HepG2 (cell line): ENCODE measurements around the gene FAM171A2. TPM values are rescaled to one million over a fixed set of nuclear protein-coding genes. Genes with fewer than 3 reads are reported as not detected.

Source experiments
- CENPT ChIP-seq: sonication (generic); formaldehyde crosslinking; IDR thresholded peaks from 2 replicates; pipeline ENCODE4 v1.8.0; 2022; ENCODE audit warnings: low read depth, mild to moderate bottlenecking, moderate library complexity, missing genetic modification reagents
- CHCHD3 ChIP-seq: sonication (generic); formaldehyde crosslinking; IDR thresholded peaks from 2 replicates; pipeline ENCODE4 v1.8.0; 2022; ENCODE audit warnings: mild to moderate bottlenecking, missing genetic modification reagents, moderate library complexity
- EED ChIP-seq: sonication (generic); formaldehyde crosslinking; IDR thresholded peaks from 2 replicates; pipeline ENCODE4 v1.5.0; 2020; ENCODE audit warnings: mild to moderate bottlenecking, missing genetic modification reagents
- FOXC1 ChIP-seq: sonication (generic); formaldehyde crosslinking; IDR thresholded peaks from 2 replicates; pipeline ENCODE4 v1.8.0; 2022; ENCODE audit warnings: mild to moderate bottlenecking, missing genetic modification reagents, borderline replicate concordance
- HIVEP1 ChIP-seq: sonication (generic); formaldehyde crosslinking; IDR thresholded peaks from 2 replicates; pipeline ENCODE4 v1.4.0; 2020; ENCODE audit warnings: mild to moderate bottlenecking, missing genetic modification reagents
- NFE2L1 ChIP-seq: sonication (generic); formaldehyde crosslinking; IDR thresholded peaks from 2 replicates; pipeline ENCODE4 v1.4.0; 2020; ENCODE audit warnings: missing genetic modification reagents, mild to moderate bottlenecking, borderline replicate concordance
- NONO ChIP-seq, 2 experiments: fragments of 450-650 bp in 1 of 2; sonication (generic) in 1 of 2; formaldehyde crosslinking in 1 of 2; IDR thresholded peaks in 1 of 2; conservative IDR thresholded peaks in 1 of 2; 2 replicates each; pipeline versions ENCODE4 v1.6.1 to v1.8.0; 2017 to 2022; ENCODE audit warnings: mild to moderate bottlenecking in 1 of 2, missing genetic modification reagents in 1 of 2, moderate library complexity in 1 of 2
- POGZ ChIP-seq: sonication (generic); formaldehyde crosslinking; IDR thresholded peaks from 2 replicates; pipeline ENCODE4 v1.4.0; 2020; ENCODE audit warnings: mild to moderate bottlenecking, missing genetic modification reagents
- SALL1 ChIP-seq: sonication (generic); formaldehyde crosslinking; IDR thresholded peaks from 2 replicates; pipeline ENCODE4 v1.8.0; 2022; ENCODE audit warnings: mild to moderate bottlenecking, missing genetic modification reagents
- SIN3A ChIP-seq: IDR thresholded peaks from 2 replicates; pipeline ENCODE4 v1.6.1; 2011; ENCODE audit warnings: low read depth, mild to moderate bottlenecking, control low read depth, low read length, borderline replicate concordance
- SKIL ChIP-seq: sonication (generic); formaldehyde crosslinking; IDR thresholded peaks from 2 replicates; pipeline ENCODE4 v1.8.0; 2022; ENCODE audit warnings: missing genetic modification reagents, mild to moderate bottlenecking, moderate library complexity, borderline replicate concordance
- SMARCE1 ChIP-seq: fragments of 450-650 bp; IDR thresholded peaks from 2 replicates; pipeline ENCODE4 v1.6.1; 2017; ENCODE audit warnings: borderline replicate concordance
- SOX6 ChIP-seq, 2 experiments: fragments of 450-650 bp in 1 of 2; sonication (generic) in 1 of 2; formaldehyde crosslinking in 1 of 2; IDR thresholded peaks; 2 replicates each; pipeline versions ENCODE4 v1.4.0 to v1.6.1; 2017 to 2020; ENCODE audit warnings: antibody characterized with exemption in 1 of 2, mild to moderate bottlenecking in 1 of 2, missing genetic modification reagents in 1 of 2
- TFDP2 ChIP-seq: sonication (generic); formaldehyde crosslinking; IDR thresholded peaks from 2 replicates; pipeline ENCODE4 v1.4.0; 2020; ENCODE audit warnings: missing genetic modification reagents
- XRCC5 ChIP-seq: fragments of 200-400 bp; formaldehyde crosslinking; optimal IDR thresholded peaks from 2 replicates; pipeline ENCODE3; 2017; ENCODE audit warnings: mild to moderate bottlenecking, low read length
- YEATS4 ChIP-seq: sonication (generic); formaldehyde crosslinking; IDR thresholded peaks from 2 replicates; pipeline ENCODE4 v1.4.0; 2020; ENCODE audit warnings: missing genetic modification reagents, borderline replicate concordance
- ZFX ChIP-seq: sonication (generic); formaldehyde crosslinking; IDR thresholded peaks from 2 replicates; pipeline ENCODE4 v1.4.0; 2020; ENCODE audit warnings: mild to moderate bottlenecking, low read depth, missing genetic modification reagents, moderate library complexity
- ZFYVE20 ChIP-seq: sonication (generic); formaldehyde crosslinking; IDR thresholded peaks from 2 replicates; pipeline ENCODE4 v1.8.0; 2023; ENCODE audit warnings: low read depth, mild to moderate bottlenecking, moderate library complexity, missing genetic modification reagents, borderline replicate concordance
- ZNF121 ChIP-seq: sonication (generic); formaldehyde crosslinking; IDR thresholded peaks from 2 replicates; pipeline ENCODE4 v1.5.0; 2020; ENCODE audit warnings: mild to moderate bottlenecking, missing genetic modification reagents
- ZNF317 ChIP-seq: sonication (generic); formaldehyde crosslinking; IDR thresholded peaks from 2 replicates; pipeline ENCODE4 v1.5.0; 2020; ENCODE audit warnings: mild to moderate bottlenecking, missing genetic modification reagents
- ZNF547 ChIP-seq: sonication (generic); formaldehyde crosslinking; IDR thresholded peaks from 2 replicates; pipeline ENCODE4 v1.5.1; 2020; ENCODE audit warnings: mild to moderate bottlenecking, missing genetic modification reagents
- ZNF569 ChIP-seq: sonication (generic); formaldehyde crosslinking; IDR thresholded peaks from 2 replicates; pipeline ENCODE4 v1.5.0; 2020; ENCODE audit warnings: mild to moderate bottlenecking, missing genetic modification reagents, moderate library complexity, borderline replicate concordance
- ZNF747 ChIP-seq: sonication (generic); formaldehyde crosslinking; IDR thresholded peaks from 2 replicates; pipeline ENCODE4 v1.8.1; 2023; ENCODE audit warnings: missing genetic modification reagents, mild to moderate bottlenecking, borderline replicate concordance
- ZNF749 ChIP-seq: sonication (generic); formaldehyde crosslinking; IDR thresholded peaks from 2 replicates; pipeline ENCODE4 v1.8.0; 2022; ENCODE audit warnings: mild to moderate bottlenecking, missing genetic modification reagents, moderate library complexity, borderline replicate concordance
- polyA plus RNA-seq, 8 experiments: library from polyadenylated mRNA; depleted of rRNA in 3 of 8; stranded (reverse) in 7 of 8; unstranded in 1 of 8; fragments of >200 nt; fragmentation: Illumina TruSeq in 4 of 8; extraction: Trizol in 4 of 8; gene quantifications; 2 replicates each; pipeline versions ENCODE4 v1.2.1 to v1.2.3, GENCODE V29; 2011 to 2016; ENCODE audit warnings: low read depth in 4 of 8, missing spikeins in 1 of 8, mixed read lengths in 1 of 8; ENCODE audit not compliant: insufficient read depth in 1 of 8
- total RNA-seq, 5 experiments: library from RNA; depleted of rRNA; stranded (reverse); fragments of >200 nt; fragmentation: Illumina TruSeq; extraction: Trizol; gene quantifications; 2 replicates each; pipeline ENCODE4 v1.2.3, GENCODE V29; 2016; ENCODE audit warnings: low read depth in 1 of 5

FAM171A2 gene
- total and polyA plus RNA-seq, 2 of the 13 experiments (the other 11 are each of a cell fraction or from before 2014, with no cell fraction given): 1.8 to 3.6 TPM

- TF ChIP-seq ZNF317 (CRISPR knock-in tag) (0 out of 2 replicates have a peak, but pooled peaks have one; percentile 55), CHCHD3 (CRISPR knock-in tag) (peak; percentile 52; the same call in 1 of the 2 replicates), FOXC1 (CRISPR knock-in tag) (0 out of 2 replicates have a peak, but pooled peaks have one; percentile 44), XRCC5 (peak; percentile 9), TFDP2 (CRISPR knock-in tag) (0 out of 2 replicates have a peak, but pooled peaks have one; percentile 25), SALL1 (peak; percentile 30; the same call in 1 of the 2 replicates), ZFYVE20 (CRISPR knock-in tag) (0 out of 2 replicates have a peak, but pooled peaks have one; percentile 20), POGZ (CRISPR knock-in tag) (no peak), ZFX (peak; percentile 48), EED (CRISPR knock-in tag) (peak; percentile 62; the same call in 1 of the 2 replicates), NFE2L1 (0 out of 2 replicates have a peak, but pooled peaks have one; percentile 16), ZNF569 (no peak), ZNF749 (CRISPR knock-in tag) (0 out of 2 replicates have a peak, but pooled peaks have one; percentile 34), NONO (IDR thresholded peaks at IDR 0.05) (no peak), NONO (CRISPR knock-in tag; conservative IDR thresholded peaks at IDR 0.05) (peak; percentile 35; the same call in 1 of the 2 replicates), CENPT (0 out of 2 replicates have a peak, but pooled peaks have one; percentile 26), SKIL (peak; percentile 47; the same call in 1 of the 2 replicates), ZNF547 (CRISPR knock-in tag) (peak; percentile 52; the same call in 1 of the 2 replicates), ZNF747 (CRISPR knock-in tag) (0 out of 2 replicates have a peak, but pooled peaks have one; percentile 14), SMARCE1 (no peak), ZNF121 (CRISPR knock-in tag) (0 out of 2 replicates have a peak, but pooled peaks have one; percentile 6), HIVEP1 (CRISPR knock-in tag) (peak; percentile 48; the same call in 1 of the 2 replicates), YEATS4 (peak; percentile 34; the same call in 1 of the 2 replicates), SIN3A (peak; percentile 35; the same call in 1 of the 2 replicates), SOX6 (IDR thresholded peaks at IDR 0.05) (no peak), SOX6 (CRISPR knock-in tag; IDR thresholded peaks at IDR 0.05) (0 out of 2 replicates have a peak, but pooled peaks have one; percentile 22)
Measured at GRCh38 chr17:44385287-44386181, 21.9 kb upstream of the FAM171A2 start (continued).
